Measurements from ENCODE around the gene EIPR1. TPM values are rescaled to one million over a fixed set of nuclear protein-coding genes. Genes with fewer than 3 reads are reported as not detected.

EIPR1 gene
- polyA plus RNA-seq, 1 experiment = 49.2 TPM

- CTCF ChIA-PET = no interaction called here
- H3K27me3 ChIP-seq (ENCODE audit: control insufficient read depth, insufficient read depth, low read length) = no peaks in the 10 kb centered on the region
- TF ChIP-seq CTCF (IDR thresholded peaks at IDR 0.05; ENCODE audit: insufficient read depth, low read depth, low read length) = no peak
- H3K36me3 ChIP-seq (ENCODE audit: control insufficient read depth, insufficient read depth, low read length) = peaks cover 2% of the 10 kb centered on the region; the same call in 1 of the 2 replicates
- no peak for DNase-seq (ENCODE audit: low read depth)
- POLR2A ChIA-PET = no interaction called here
- H3K4me3 ChIP-seq (ENCODE audit: low read depth, low read length) = no peak overlapping the region
Observed at GRCh38 chr2:3326182-3326537, 51.5 kb downstream of the EIPR1 start.

DNA sequence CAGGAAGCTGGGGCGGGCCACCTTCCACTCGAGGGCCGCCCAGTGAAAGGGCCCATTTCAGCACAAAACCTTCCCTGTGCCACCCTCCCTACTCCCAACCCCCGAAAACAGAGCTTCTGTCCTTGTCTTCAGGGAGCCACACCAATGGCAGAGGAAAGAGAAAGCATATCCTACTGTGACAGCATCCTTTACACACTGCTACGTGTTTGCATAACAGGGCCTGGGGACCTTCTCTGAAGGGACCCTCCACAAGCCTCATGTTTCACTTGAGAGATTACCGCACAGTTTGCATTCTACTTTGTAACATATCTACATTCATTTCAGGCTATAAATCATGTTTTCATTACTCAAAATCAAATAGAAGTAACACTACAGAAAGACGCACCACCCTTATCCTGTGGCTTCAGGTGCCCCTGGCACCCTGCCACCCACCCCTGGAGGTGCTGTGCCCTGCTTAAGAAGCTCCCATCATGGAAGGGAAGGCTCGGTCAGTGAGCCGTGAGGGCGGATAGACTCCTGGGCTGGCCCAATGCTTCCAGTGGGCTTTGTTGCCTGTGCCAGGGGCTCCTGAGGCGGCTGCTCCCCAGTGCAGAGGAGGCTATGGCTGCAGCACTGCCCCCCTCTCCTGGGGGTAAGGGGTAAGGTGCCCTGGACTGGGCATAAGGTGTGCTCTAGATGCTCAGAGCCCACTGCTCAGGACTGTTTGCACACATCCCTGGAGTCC lies 52.0 kb downstream of the EIPR1 start:
- no peak for DNase-seq (ENCODE audit: low read depth)
- H3K4me3 ChIP-seq (ENCODE audit: low read depth, low read length) = no peak overlapping the region
- POLR2A ChIA-PET = no interaction called here
- TF ChIP-seq CTCF (IDR thresholded peaks at IDR 0.05; ENCODE audit: insufficient read depth, low read depth, low read length) = no peak
- no peaks in the 10 kb centered on the region for H3K27me3 ChIP-seq (ENCODE audit: control insufficient read depth, insufficient read depth, low read length)
- H3K36me3 ChIP-seq (ENCODE audit: control insufficient read depth, insufficient read depth, low read length) = peaks cover 2% of the 10 kb centered on the region; the same call in 1 of the 2 replicates
- CTCF ChIA-PET = interaction anchor here (0.6 kb wide), 1 partner anchor 433 kb away, joined by 3 read pairs; no protein-coding TSS in a partner anchor

DNA sequence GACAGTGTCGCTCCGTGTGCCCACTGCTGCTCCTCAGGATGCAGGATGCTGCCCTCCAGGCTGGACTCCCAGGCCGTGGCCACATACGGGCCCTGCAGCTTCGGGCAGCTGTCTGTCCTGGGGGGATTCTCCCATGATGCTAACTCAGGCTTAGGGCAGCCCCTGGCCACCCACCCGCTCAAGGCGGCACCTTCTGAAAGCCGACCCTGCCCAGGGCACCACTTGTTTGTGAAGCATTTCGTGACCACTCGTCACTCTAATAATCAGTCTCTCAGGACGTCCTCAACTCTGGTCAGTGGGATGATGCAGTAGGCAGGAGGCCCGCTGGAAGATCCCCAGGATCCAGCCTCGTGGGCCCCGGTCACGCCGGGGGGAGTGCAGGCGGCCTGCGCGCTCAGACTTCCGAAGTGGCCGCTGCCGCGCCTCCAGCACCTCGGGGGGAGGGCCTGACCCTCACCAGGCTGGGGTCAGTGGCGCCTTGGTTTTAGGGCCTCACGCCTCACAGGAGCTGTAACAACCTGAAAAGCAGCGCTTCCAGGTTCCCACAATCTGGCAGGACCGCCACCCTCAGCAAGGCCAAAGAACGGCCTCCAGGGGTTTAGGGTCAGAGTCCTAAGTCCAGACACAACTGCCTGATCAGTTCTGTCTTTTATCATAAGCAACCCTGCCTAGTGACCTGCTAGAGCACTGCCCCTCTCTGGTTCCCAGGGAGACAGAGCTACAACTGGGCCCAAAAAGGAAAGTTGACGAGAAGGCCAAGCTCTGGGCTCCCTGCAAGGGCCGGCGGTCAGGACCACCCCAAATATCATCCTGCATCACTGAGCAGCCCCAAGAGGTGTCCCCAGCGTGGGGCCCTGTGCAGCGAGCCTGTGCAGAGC lies 53.0 kb downstream of the EIPR1 start:
- H3K27me3 ChIP-seq (ENCODE audit: control insufficient read depth, insufficient read depth, low read length) = no peaks in the 10 kb centered on the region
- no peak for DNase-seq (ENCODE audit: low read depth)
- peaks cover 2% of the 10 kb centered on the region; the same call in 1 of the 2 replicates for H3K36me3 ChIP-seq (ENCODE audit: control insufficient read depth, insufficient read depth, low read length)
- no peak overlapping the region for H3K4me3 ChIP-seq (ENCODE audit: low read depth, low read length)
- ChIA-PET CTCF (no interaction called here), POLR2A (no interaction called here)
- no peak for TF ChIP-seq CTCF (IDR thresholded peaks at IDR 0.05; ENCODE audit: insufficient read depth, low read depth, low read length)

GRCh38 chr2:3324036-3324386 lies 53.6 kb downstream of the EIPR1 start:
- no peak for TF ChIP-seq CTCF (IDR thresholded peaks at IDR 0.05; ENCODE audit: insufficient read depth, low read depth, low read length)
- DNase-seq (ENCODE audit: low read depth) = no peak
- CTCF ChIA-PET = no interaction called here

GRCh38 chr2:3323360-3324035 lies 54.1 kb downstream of the EIPR1 start:
- DNase-seq (ENCODE audit: low read depth) = no peak
- no peaks in the 10 kb centered on the region for H3K27me3 ChIP-seq (ENCODE audit: control insufficient read depth, insufficient read depth, low read length)
- H3K4me3 ChIP-seq (ENCODE audit: low read depth, low read length) = no peak overlapping the region
- H3K36me3 ChIP-seq (ENCODE audit: control insufficient read depth, insufficient read depth, low read length) = peaks cover 2% of the 10 kb centered on the region; the same call in 1 of the 2 replicates
- ChIA-PET POLR2A (no interaction called here), CTCF (no interaction called here)
- no peak for TF ChIP-seq CTCF (IDR thresholded peaks at IDR 0.05; ENCODE audit: insufficient read depth, low read depth, low read length)

More at GRCh38 chr2:3324036-3324386, 53.6 kb downstream of the EIPR1 start:
- POLR2A ChIA-PET = no interaction called here
- no peaks in the 10 kb centered on the region for H3K27me3 ChIP-seq (ENCODE audit: control insufficient read depth, insufficient read depth, low read length)
- no peak overlapping the region for H3K4me3 ChIP-seq (ENCODE audit: low read depth, low read length)
- H3K36me3 ChIP-seq (ENCODE audit: control insufficient read depth, insufficient read depth, low read length) = peaks cover 2% of the 10 kb centered on the region; the same call in 1 of the 2 replicates
